Measurements from ENCODE around the gene AMOTL2.

The AMOTL2 gene

DNA sequence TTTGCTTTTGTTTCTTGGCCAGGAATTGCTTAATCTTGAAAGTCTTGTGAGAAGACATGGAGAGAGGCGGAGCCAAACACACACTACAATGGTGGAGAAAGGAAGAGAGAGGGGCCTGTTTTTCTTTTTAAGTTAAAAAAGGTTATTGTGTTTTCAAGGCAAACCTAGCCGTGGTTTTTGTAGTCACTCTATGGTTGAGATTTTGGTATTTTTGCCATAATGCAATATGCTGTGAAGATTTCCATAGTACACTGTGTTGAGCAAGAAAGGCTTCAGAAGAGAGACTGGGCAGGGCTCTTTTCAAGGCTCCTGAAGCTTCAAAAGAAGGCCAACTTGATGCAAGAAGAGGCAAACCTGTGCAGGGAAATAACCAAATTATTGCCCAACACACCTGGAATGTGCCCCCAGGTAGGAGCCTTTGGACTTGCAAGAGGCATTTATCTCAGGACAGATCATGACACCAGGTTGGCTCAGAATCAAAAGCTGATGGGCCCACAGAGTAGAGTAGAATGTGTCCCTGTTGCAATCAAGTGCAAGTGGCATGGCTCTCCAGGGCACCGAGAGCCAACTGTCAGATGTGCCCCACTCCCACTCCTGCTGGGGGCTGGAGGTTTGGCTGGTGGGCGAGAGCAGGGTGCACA, 22.1 kb downstream of the AMOTL2 start:
- no peak for TF ChIP-seq TAF1 (IDR thresholded peaks at IDR 0.05; ENCODE audit: borderline replicate concordance, insufficient read depth, low read length)
- TF ChIP-seq REST (IDR thresholded peaks at IDR 0.05; ENCODE audit: insufficient read depth in 1 of 2, low read depth in 2 of 2, low read length in 2 of 2): no peak
- no peak for TF ChIP-seq FOXP2 (optimal IDR thresholded peaks at IDR 0.05; ENCODE audit: borderline replicate concordance, extremely low read depth, extremely low read length, insufficient read depth)
- no peak for TF ChIP-seq SIN3A (IDR thresholded peaks at IDR 0.05; ENCODE audit: borderline replicate concordance, insufficient read depth, low read length)

DNA sequence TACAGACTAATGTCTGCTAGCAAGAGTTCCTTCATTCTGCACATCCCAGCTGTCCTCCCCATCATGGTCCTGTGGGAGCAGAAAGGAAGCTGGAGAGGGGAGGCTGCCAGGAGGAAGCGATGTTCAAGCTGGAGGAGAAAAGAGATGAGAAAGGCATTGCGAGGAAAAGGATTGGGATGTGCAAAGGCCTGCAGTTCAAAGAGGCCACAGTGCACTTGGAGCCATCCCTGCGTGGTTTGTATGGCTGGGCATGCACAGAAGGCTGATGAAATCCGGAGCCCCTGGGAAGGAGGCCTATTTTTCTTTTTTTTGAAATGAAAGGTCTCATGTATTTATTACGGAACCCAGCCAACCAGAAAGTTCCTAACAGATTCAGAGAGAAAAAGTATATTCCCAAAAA, 22.8 kb downstream of the AMOTL2 start:
- TF ChIP-seq TAF1 (IDR thresholded peaks at IDR 0.05; ENCODE audit: borderline replicate concordance, insufficient read depth, low read length) (no peak), SIN3A (IDR thresholded peaks at IDR 0.05; ENCODE audit: borderline replicate concordance, insufficient read depth, low read length) (no peak), POLR2AphosphoS5 (IDR thresholded peaks at IDR 0.05; ENCODE audit: low read depth, low read length) (no peak), FOXP2 (optimal IDR thresholded peaks at IDR 0.05; ENCODE audit: borderline replicate concordance, extremely low read depth, extremely low read length, insufficient read depth) (no peak), REST (IDR thresholded peaks at IDR 0.05; ENCODE audit: insufficient read depth in 1 of 2, low read depth in 2 of 2, low read length in 2 of 2) (no peak)

DNA sequence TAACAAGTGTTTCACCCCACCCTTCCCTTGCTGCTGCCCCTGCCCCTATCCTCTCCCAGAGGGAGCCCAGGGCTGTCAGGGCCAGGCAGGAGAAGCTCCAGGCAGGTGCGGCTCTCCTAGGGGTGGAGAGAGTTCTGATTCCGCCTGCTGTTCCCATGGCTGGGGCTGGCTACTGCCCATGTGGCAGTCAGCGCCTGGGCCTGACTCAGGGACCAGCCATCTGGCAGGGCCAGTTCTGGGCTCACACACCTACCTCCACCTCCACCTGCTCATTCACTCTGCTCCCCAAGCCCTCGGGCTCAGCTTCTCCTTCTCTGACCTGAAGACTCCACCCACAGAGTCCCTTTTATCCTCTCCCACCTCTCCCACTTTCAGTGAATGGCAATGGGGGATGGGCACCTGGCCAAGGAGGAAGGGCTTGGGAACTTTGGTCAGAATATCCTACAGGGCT, 23.4 kb downstream of the AMOTL2 start:
- no peak for TF ChIP-seq POLR2AphosphoS5 (IDR thresholded peaks at IDR 0.05; ENCODE audit: low read depth, low read length)
- TF ChIP-seq TAF1 (IDR thresholded peaks at IDR 0.05; ENCODE audit: borderline replicate concordance, insufficient read depth, low read length): no peak
- no peak for TF ChIP-seq REST (IDR thresholded peaks at IDR 0.05; ENCODE audit: insufficient read depth in 1 of 2, low read depth in 2 of 2, low read length in 2 of 2)
- TF ChIP-seq FOXP2 (optimal IDR thresholded peaks at IDR 0.05; ENCODE audit: borderline replicate concordance, extremely low read depth, extremely low read length, insufficient read depth): no peak
- TF ChIP-seq SIN3A (IDR thresholded peaks at IDR 0.05; ENCODE audit: borderline replicate concordance, insufficient read depth, low read length): no peak

DNA sequence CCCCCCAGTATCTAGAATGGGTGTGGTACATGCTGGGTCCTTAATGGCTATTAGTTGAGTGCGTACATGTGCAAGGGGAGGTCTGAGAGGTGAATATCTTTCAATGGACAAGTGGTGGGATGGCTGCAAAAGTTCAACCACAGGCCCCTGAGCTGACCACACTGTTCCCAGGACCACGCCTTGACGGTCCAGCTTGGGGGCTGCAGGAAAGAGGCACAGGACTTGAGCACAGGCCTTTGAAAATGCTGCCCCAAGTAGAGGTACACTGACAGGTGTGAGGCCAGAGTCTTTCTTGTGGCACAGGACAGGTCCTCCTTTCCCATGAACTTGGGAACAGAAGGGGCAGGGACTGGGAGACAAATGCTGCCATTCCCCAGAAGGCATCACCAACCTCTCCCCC, 24.0 kb downstream of the AMOTL2 start:
- TF ChIP-seq FOXP2 (optimal IDR thresholded peaks at IDR 0.05; ENCODE audit: borderline replicate concordance, extremely low read depth, extremely low read length, insufficient read depth) (no peak), SIN3A (IDR thresholded peaks at IDR 0.05; ENCODE audit: borderline replicate concordance, insufficient read depth, low read length) (no peak), REST (IDR thresholded peaks at IDR 0.05; ENCODE audit: insufficient read depth in 1 of 2, low read depth in 2 of 2, low read length in 2 of 2) (no peak), TAF1 (IDR thresholded peaks at IDR 0.05; ENCODE audit: borderline replicate concordance, insufficient read depth, low read length) (no peak), POLR2AphosphoS5 (IDR thresholded peaks at IDR 0.05; ENCODE audit: low read depth, low read length) (no peak)

Measured in PFSK-1 (cell line).